OCI-LY7 (cell line): ENCODE measurements around the gene CDK5RAP3. TPM values are rescaled to one million over a fixed set of nuclear protein-coding genes. Genes with fewer than 3 reads are reported as not detected.

Experiments used
- BruUV-seq: library from RNA; stranded (reverse); fragments of 400-500 nt; replicated peaks from 2 replicates; lab custom pipeline; 2021; lab: Mats Ljungman, UMichigan
- CTCF ChIA-PET: fragments of 300-600 bp; sonication (Branson Sonifier 250); formaldehyde crosslinking; loops from one replicate; lab custom pipeline; 2022; ENCODE audit warnings: antibody characterized with exemption; ENCODE audit not compliant: unreplicated experiment; lab: Charles Lee
- POLR2A ChIA-PET: fragments of 300-600 bp; sonication (Branson Sonifier 250); formaldehyde crosslinking; loops from one replicate; lab custom pipeline; 2022; ENCODE audit warnings: antibody characterized with exemption; lab: Charles Lee
- DNase-seq: peaks from one replicate; pipeline ENCODE4 v3.0.0-alpha.2; 2015; ENCODE audit warnings: low spot score
- H2AFZ ChIP-seq: fragments of 200-600 bp; sonication (generic), shearing (Covaris generic); 2 replicates; pipeline ENCODE4 v1.6.1; 2014; ENCODE audit warnings: mild to moderate bottlenecking, antibody characterized with exemption, low read length, moderate library complexity
- H3K27ac ChIP-seq: fragments of 200-600 bp; sonication (generic); 2 replicates; pipeline ENCODE4 v1.5.1; 2014; ENCODE audit warnings: mixed run types, low read depth, mild to moderate bottlenecking, moderate library complexity, low read length, inconsistent platforms; ENCODE audit not compliant: poor library complexity, severe bottlenecking
- H3K36me3 ChIP-seq: fragments of 200-600 bp; sonication (generic); 2 replicates; pipeline ENCODE4 v1.6.1; 2014; ENCODE audit warnings: mild to moderate bottlenecking, antibody characterized with exemption, low read length, moderate library complexity, mixed read lengths; ENCODE audit not compliant: insufficient read depth
- H3K4me1 ChIP-seq: fragments of 200-600 bp; sonication (generic); 2 replicates; pipeline ENCODE4 v1.5.1; 2014; ENCODE audit warnings: mild to moderate bottlenecking, low read length; ENCODE audit not compliant: insufficient read depth, poor library complexity, severe bottlenecking
- H3K4me2 ChIP-seq: fragments of 200-600 bp; sonication (generic); 2 replicates; pipeline ENCODE4 v1.6.1; 2014; ENCODE audit warnings: mild to moderate bottlenecking, low read length
- H3K4me3 ChIP-seq: fragments of 200-600 bp; sonication (generic); 2 replicates; pipeline ENCODE4 v1.5.1; 2014; ENCODE audit warnings: mild to moderate bottlenecking, low read depth, low read length; ENCODE audit not compliant: poor library complexity, severe bottlenecking
- H3K79me2 ChIP-seq: fragments of 200-600 bp; sonication (generic); 2 replicates; pipeline ENCODE4 v1.6.1; 2016; ENCODE audit warnings: low read depth, mild to moderate bottlenecking, low read length, moderate library complexity, mixed read lengths; ENCODE audit not compliant: insufficient read depth
- H3K9me2 ChIP-seq: fragments of 200-600 bp; sonication (generic); 2 replicates; pipeline ENCODE4 v1.6.1; 2016; ENCODE audit warnings: mild to moderate bottlenecking, low read length, mixed read lengths; ENCODE audit not compliant: insufficient read depth
- H3K9me3 ChIP-seq: fragments of 200-600 bp; sonication (generic); 2 replicates; pipeline ENCODE4 v1.6.1; 2014; ENCODE audit warnings: mild to moderate bottlenecking, mixed run types, low read length, mixed read lengths
- H4K20me1 ChIP-seq: fragments of 200-600 bp; sonication (generic); 2 replicates; pipeline ENCODE4 v1.6.1; 2014; ENCODE audit warnings: mild to moderate bottlenecking, antibody characterized with exemption, low read length, moderate library complexity, mixed read lengths; ENCODE audit not compliant: insufficient read depth
- CTCF ChIP-seq: fragments of 200-600 bp; sonication (generic); conservative IDR thresholded peaks from 2 replicates; pipeline ENCODE4 v1.5.1; 2014; ENCODE audit warnings: mild to moderate bottlenecking, antibody characterized with exemption, low read length, moderate library complexity, mixed read lengths
- EZH2phosphoT487 ChIP-seq: fragments of 200-600 bp; sonication (generic); IDR thresholded peaks from 2 replicates; pipeline ENCODE4 v1.6.1; 2018; ENCODE audit warnings: low read depth, borderline replicate concordance, mild to moderate bottlenecking, mixed run types, antibody characterized with exemption, low read length, moderate library complexity, mixed read lengths
- intact Hi-C: fragments of 100-400 bp; cut with micrococcal nuclease; formaldehyde crosslinking; loops from one replicate; pipeline ENCODE4 v1.10.0; 2022; ENCODE audit not compliant: unreplicated experiment
- total RNA-seq, 2 experiments: library from RNA; depleted of rRNA in 1 of 2; stranded (reverse); fragments of >200 nt in 1 of 2; shearing (Covaris generic) in 1 of 2; gene quantifications; 2 replicates each; pipeline ENCODE4 v1.2.3, GENCODE V29; 2014 to 2022

Gene CDK5RAP3
- total RNA-seq, 2 experiments from 2014 or later: 241 to 256 TPM

GRCh38 chr17:47969930-47970724 is 786 bp upstream of the CDK5RAP3 start:
- intact Hi-C loops: loop anchor here (1.0 to 5.0 kb wide), 4 partner anchors 21 to 128 kb away; partner anchors contain the start of genes PNPO, SCRN2 and SP2

GRCh38 chr17:47973541-47973940 is 2.6 kb downstream of the CDK5RAP3 start:
- H3K27ac ChIP-seq: no peak overlapping the region
- POLR2A ChIA-PET: interaction anchor here (0.5 kb wide), 1 partner anchor 1286 kb away, joined by 5 read pairs; no protein-coding TSS in a partner anchor
- H3K9me2 ChIP-seq: no peaks in the 10 kb centered on the region
- H3K4me3 ChIP-seq: no peak overlapping the region
- no peaks in the 10 kb centered on the region for H4K20me1 ChIP-seq
- H2AFZ ChIP-seq: no peak overlapping the region
- H3K4me1 ChIP-seq: peaks cover 20% of the 10 kb centered on the region
- H3K79me2 ChIP-seq: peaks cover 18% of the 10 kb centered on the region; the same call in 1 of the 2 replicates
- CTCF ChIA-PET: no interaction called here
- DNase-seq: no peak
- H3K36me3 ChIP-seq: peaks cover 56% of the 10 kb centered on the region
- TF ChIP-seq EZH2phosphoT487: no peak
- no peak for TF ChIP-seq CTCF
- no TSS peak for BruUV-seq
- H3K9me3 ChIP-seq: no peaks in the 10 kb centered on the region
- intact Hi-C loops: loop anchor here (5.0 kb wide), 1 partner anchor 131 kb away; the partner anchor contains the start of gene SCRN2
- H3K4me2 ChIP-seq: no peak overlapping the region

More at GRCh38 chr17:47969930-47970724, 786 bp upstream of the CDK5RAP3 start:
- peak overlapping the region; percentile 91 for H2AFZ ChIP-seq
- CTCF ChIA-PET: interaction anchor here (1.0 to 1.7 kb wide), 4 partner anchors 13 to 33 kb away, joined by 3 to 4 read pairs (median 3); no protein-coding TSS in a partner anchor
- peaks cover 20% of the 10 kb centered on the region for H3K4me1 ChIP-seq
- POLR2A ChIA-PET: interaction anchor here (0.6 to 1.9 kb wide), 7 partner anchors 18 to 77 kb away, joined by 3 to 5 read pairs (median 4); partner anchors contain the start of gene NFE2L1
- no peaks in the 10 kb centered on the region for H3K9me3 ChIP-seq
- no peak overlapping the region for H3K27ac ChIP-seq
- peaks cover 27% of the 10 kb centered on the region for H3K36me3 ChIP-seq
- H3K4me3 ChIP-seq: peak overlapping the region; percentile 40
- H3K9me2 ChIP-seq: no peaks in the 10 kb centered on the region
- DNase-seq: no peak
- H3K4me2 ChIP-seq: peak overlapping the region; percentile 63
- peaks cover 18% of the 10 kb centered on the region; the same call in 1 of the 2 replicates for H3K79me2 ChIP-seq
- no peaks in the 10 kb centered on the region for H4K20me1 ChIP-seq
- TF ChIP-seq EZH2phosphoT487: no peak
- TF ChIP-seq CTCF: no peak
- BruUV-seq: no TSS peak
